ENCODE measurements around the gene CCDC43.

CCDC43 gene

DNA sequence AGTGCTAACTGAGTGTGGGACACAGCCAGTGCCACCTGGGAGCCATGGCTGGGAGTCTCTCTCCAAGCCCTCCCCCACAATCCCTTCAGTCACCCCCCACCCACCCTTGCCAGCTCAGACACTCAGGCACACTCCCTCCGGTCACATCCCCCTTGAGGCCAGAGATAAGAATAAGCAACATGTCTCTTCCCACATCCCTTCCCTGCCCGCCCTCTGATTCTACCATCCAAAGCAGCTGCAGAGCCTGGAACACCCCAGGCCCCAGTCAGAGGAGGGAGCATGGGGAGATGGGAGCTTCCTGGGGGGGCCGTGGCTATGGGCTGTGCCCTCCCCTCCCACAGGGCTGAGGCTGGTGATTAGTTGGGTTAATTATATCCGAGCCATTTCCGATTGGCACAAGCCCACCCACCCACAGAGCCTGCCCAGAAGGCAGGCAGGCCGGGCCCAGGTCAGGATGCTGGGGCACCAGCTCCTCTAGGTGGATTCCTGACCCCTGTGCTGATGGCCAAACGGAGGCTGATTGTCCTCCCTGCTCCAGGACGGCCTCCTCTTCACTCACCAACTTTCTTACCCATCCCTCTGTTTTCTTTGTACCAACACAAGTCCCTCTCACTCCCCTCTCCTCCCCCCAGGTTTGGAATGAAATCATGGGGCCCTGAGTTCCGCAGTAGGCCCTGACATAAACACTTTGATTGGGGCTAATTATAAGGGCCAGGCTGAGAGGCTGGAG, 61.9 kb downstream of the CCDC43 start:
- no peak for DNase-seq (ENCODE audit: low read depth in 2 of 2)

Data from stimulated activated CD4-positive, alpha-beta T cell treated with anti-CD3 and anti-CD28 coated beads, Interleukin-1b, Interleukin-23, amount 100 ng/mL, for 4 hours (primary cell).